K562 (cell line): Measurements from ENCODE around the gene EDN2.

Experiments
- BMI1 ChIP-seq: fragments of 150-350 bp; IDR thresholded peaks from 2 replicates; pipeline ENCODE4 v1.6.1; 2014; ENCODE audit warnings: low read length
- CTCF ChIP-seq, 3 experiments: IDR thresholded peaks in 2 of 3; conservative IDR thresholded peaks in 1 of 3; 2 replicates each; pipeline ENCODE4 v1.5.1; 2011 to 2012; ENCODE audit warnings: low read length in 3 of 3, mild to moderate bottlenecking in 3 of 3, control low read depth in 2 of 3, improper control_type of control experiment in 1 of 3, inconsistent platforms in 1 of 3, low read depth in 1 of 3, mixed read lengths in 1 of 3, moderate library complexity in 1 of 3; ENCODE audit not compliant: insufficient read depth in 2 of 3
- PTRF ChIP-seq: fragments of 450-650 bp; IDR thresholded peaks from 2 replicates; pipeline ENCODE4 v1.6.1; 2016; ENCODE audit warnings: mild to moderate bottlenecking, missing genetic modification characterization, missing compliant biosample characterization
- TBP ChIP-seq: optimal IDR thresholded peaks from 2 replicates; pipeline ENCODE3; 2011; ENCODE audit warnings: low read depth, low read length, improper control_type of control experiment
- ZKSCAN3 ChIP-seq: fragments of 250-450 bp; sonication (Bioruptor Pico); IDR thresholded peaks from 2 replicates; pipeline ENCODE4 v1.4.0; 2020
- ZNF609 ChIP-seq: sonication (generic); formaldehyde crosslinking; IDR thresholded peaks from 2 replicates; pipeline ENCODE4 v1.8.1; 2023; ENCODE audit warnings: missing genetic modification reagents, mild to moderate bottlenecking, borderline replicate concordance
- ZZZ3 ChIP-seq: fragments of 450-650 bp; IDR thresholded peaks from 2 replicates; pipeline ENCODE4 v1.6.1; 2016; ENCODE audit warnings: antibody characterized with exemption, mild to moderate bottlenecking, moderate library complexity

- TF ChIP-seq TBP (no peak), BMI1 (no peak), CTCF (IDR thresholded peaks at IDR 0.05 in 2 of 3, conservative IDR thresholded peaks at IDR 0.05 in 1 of 3; ENCODE audit: insufficient read depth in 2 of 3, low read depth in 1 of 3, low read length in 3 of 3) (no peak), PTRF (tag) (no peak), ZKSCAN3 (CRISPR knock-in tag) (no peak), ZNF609 (CRISPR knock-in tag) (no peak), ZZZ3 (no peak)
Observed at GRCh38 chr1:41520951-41521752, 36.7 kb upstream of the EDN2 start.
